NCI-H82 treated with DMSO at 0.1 percent for 48 hours (cell line): ENCODE data around the gene MTTP.

Source experiments
- DNase-seq: peaks from one replicate; lab custom pipeline; 2025; ENCODE audit not compliant: unreplicated experiment; lab: John Stamatoyannopoulos, UW

Gene MTTP

GRCh38 chr4:99665983-99666382, 91.4 kb downstream of the MTTP start:
- DNase-seq, result no peak

GRCh38 chr4:99668472-99668871, 93.8 kb downstream of the MTTP start:
- no peak for DNase-seq

- DNase-seq, result no peak
Observed at GRCh38 chr4:99669084-99669483, 94.5 kb downstream of the MTTP start.

DNA sequence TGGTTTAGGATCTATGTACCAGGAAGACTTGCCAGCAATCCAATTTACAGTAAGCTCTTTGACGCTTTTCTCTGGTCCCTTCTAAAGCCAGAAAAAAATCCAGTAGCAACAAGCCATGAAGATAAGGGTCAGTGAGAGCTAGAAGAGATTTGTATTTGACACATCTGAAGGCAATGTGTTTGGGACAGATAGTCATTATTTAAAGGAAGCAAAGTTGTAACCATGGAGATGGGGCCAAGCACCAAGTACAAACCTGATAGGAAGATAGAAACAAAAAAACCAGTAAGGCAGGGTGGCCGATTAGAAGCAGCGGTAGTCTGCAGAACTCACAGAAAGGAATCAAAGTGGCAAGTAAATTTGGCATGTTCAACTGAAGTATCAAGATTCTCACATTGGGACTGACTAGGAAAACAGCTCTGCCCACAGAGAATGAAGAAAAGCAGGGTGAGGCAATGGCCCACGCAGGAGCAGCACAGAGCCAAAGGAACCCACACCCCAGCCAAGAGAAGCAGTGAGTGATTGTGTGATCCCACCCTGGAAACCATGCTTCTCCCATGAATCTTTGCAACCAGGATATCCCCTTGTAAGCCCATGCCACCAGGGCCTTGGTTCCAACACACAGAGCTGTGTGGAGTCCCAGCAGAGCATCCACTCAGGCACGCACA, 95.9 kb downstream of the MTTP start:
- no peak for DNase-seq
